DMS114 treated with DMSO at 0.1 percent for 48 hours (cell line): ENCODE results near the gene LHFPL6.

Source experiments
- DNase-seq: peaks from one replicate; lab custom pipeline; 2025; ENCODE audit not compliant: unreplicated experiment; lab: John Stamatoyannopoulos, UW

Gene LHFPL6

GRCh38 chr13:39394796-39395678 is 208.0 kb downstream of the LHFPL6 start:
- no peak for DNase-seq

- DNase-seq: no peak
These were observed 211.2 kb downstream of the LHFPL6 start for GRCh38 chr13:39391761-39392160.

- no peak for DNase-seq
These were observed 214.0 kb downstream of the LHFPL6 start for GRCh38 chr13:39389013-39389412.

- no peak for DNase-seq
These were observed 217.3 kb downstream of the LHFPL6 start for GRCh38 chr13:39385621-39386231.

GRCh38 chr13:39385154-39385553 is 217.8 kb downstream of the LHFPL6 start:
- DNase-seq: no peak

- no peak for DNase-seq
These were observed 221.5 kb downstream of the LHFPL6 start for GRCh38 chr13:39381456-39381855.

- no peak for DNase-seq
These were observed 223.0 kb downstream of the LHFPL6 start for GRCh38 chr13:39379667-39380655.

GRCh38 chr13:39379118-39379517 is 223.9 kb downstream of the LHFPL6 start:
- no peak for DNase-seq

GRCh38 chr13:39378306-39378705 is 224.7 kb downstream of the LHFPL6 start:
- no peak for DNase-seq

- no peak for DNase-seq
These were observed 225.3 kb downstream of the LHFPL6 start for GRCh38 chr13:39377699-39378098.

GRCh38 chr13:39376076-39376475 is 226.9 kb downstream of the LHFPL6 start:
- no peak for DNase-seq

- DNase-seq: no peak
These were observed 227.4 kb downstream of the LHFPL6 start for GRCh38 chr13:39375601-39376000.

- DNase-seq: no peak
These were observed 228.2 kb downstream of the LHFPL6 start for GRCh38 chr13:39374741-39375189.

- DNase-seq: no peak
These were observed 229.8 kb downstream of the LHFPL6 start for GRCh38 chr13:39373145-39373544.

GRCh38 chr13:39371706-39372105 is 231.3 kb downstream of the LHFPL6 start:
- no peak for DNase-seq

GRCh38 chr13:39370554-39370953 is 232.4 kb downstream of the LHFPL6 start:
- DNase-seq: no peak

- DNase-seq: no peak
These were observed 232.9 kb downstream of the LHFPL6 start for GRCh38 chr13:39370048-39370447.

GRCh38 chr13:39369161-39369890 is 233.7 kb downstream of the LHFPL6 start:
- DNase-seq: no peak

- DNase-seq: no peak
These were observed 237.1 kb downstream of the LHFPL6 start for GRCh38 chr13:39365879-39366278.

- DNase-seq: no peak
These were observed 238.0 kb downstream of the LHFPL6 start for GRCh38 chr13:39364947-39365468.
